ENCODE data around the gene KRT2.

- TF ChIP-seq CTCF (IDR thresholded peaks at IDR 0.05) (no peak), POLR2A (IDR thresholded peaks at IDR 0.05) (no peak)
Observed at GRCh38 chr12:52656616-52657015, 4.6 kb upstream of the KRT2 start.

All from adrenal gland (tissue), 5 donors.